Mesothelial cell of epicardium (in vitro differentiated cells): ENCODE results near the gene MEIS2. TPM values are rescaled to one million over a fixed set of nuclear protein-coding genes. Genes with fewer than 3 reads are reported as not detected.

Experiments used
- DNase-seq, 2 experiments: peaks; one replicate each; pipeline ENCODE4 v3.0.0; 2021; ENCODE audit warnings: low spot score in 2 of 2; ENCODE audit not compliant: unreplicated experiment in 2 of 2
- H3K27ac Mint-ChIP-seq: 2 replicates; pipeline ENCODE4 v1.8.0; 2021; ENCODE audit warnings: mixed read lengths
- H3K27me3 Mint-ChIP-seq: 2 replicates; pipeline ENCODE4 v1.8.0; 2021; ENCODE audit warnings: low read depth, mixed read lengths
- H3K36me3 Mint-ChIP-seq: 2 replicates; pipeline ENCODE4 v1.8.0; 2021; ENCODE audit warnings: mixed read lengths
- H3K4me1 Mint-ChIP-seq: 2 replicates; pipeline ENCODE4 v1.8.0; 2021; ENCODE audit warnings: mixed read lengths
- H3K4me3 Mint-ChIP-seq: 2 replicates; pipeline ENCODE4 v1.8.0; 2021; ENCODE audit warnings: mild to moderate bottlenecking, moderate library complexity, mixed read lengths
- H3K9me3 Mint-ChIP-seq: 2 replicates; pipeline ENCODE4 v1.8.0; 2021; ENCODE audit warnings: mixed read lengths
- total RNA-seq: library from RNA; stranded (reverse); gene quantifications from 3 replicates; pipeline ENCODE4 v1.2.1, GENCODE V29; 2021
- TF ChIP-seq, protein P1 (sequence below): fragments of 200-600 bp; sonication (generic); IDR thresholded peaks from one replicate; pipeline ENCODE4 v1.5.0; 2021; ENCODE audit warnings: antibody characterized with exemption; ENCODE audit not compliant: unreplicated experiment

MEIS2 gene
- total RNA-seq, 1 donor from 2014 or later, result 397 TPM

DNA sequence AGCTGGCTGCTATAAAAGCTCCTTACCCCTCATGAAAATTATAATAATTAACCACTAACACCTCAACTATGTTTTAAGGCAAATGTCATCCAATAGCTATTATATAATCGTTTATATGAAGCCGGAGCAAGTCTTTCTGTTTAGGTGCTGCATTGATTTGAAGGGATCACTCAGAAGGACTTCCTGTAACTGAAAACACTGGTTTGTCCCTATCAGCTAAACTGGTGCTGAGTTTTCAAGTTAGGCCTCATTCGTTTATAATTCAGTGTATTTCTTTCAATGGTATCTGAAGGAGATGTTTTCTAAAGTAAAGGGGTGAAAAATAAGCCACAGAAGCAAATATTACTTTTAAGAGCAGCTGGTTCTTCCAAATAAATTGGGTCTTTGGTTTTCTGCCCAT, 14.2 kb downstream of the MEIS2 start:
- Mint-ChIP-seq H3K36me3 (peaks cover 47% of the 10 kb centered on the region), H3K27ac (peak overlapping the region; percentile 75)

DNA sequence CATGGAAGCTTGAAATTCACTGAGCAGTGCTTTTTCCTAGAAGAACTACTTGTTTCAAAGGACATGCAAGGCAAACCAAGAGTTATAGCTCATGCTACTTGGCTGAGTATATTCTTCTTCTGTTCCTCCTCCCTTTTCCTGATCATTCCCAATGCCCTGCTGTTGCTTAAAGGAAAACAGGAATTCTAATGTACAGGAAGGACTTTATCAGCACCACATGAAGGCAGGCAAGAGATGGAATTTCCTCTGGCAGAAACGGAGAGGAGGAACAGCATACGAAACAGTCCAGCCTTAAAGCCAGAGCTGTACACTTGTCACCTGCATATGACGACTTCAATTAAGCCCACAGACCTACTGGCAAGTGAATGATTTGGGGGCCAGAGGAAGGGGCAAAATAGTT, 15.7 kb downstream of the MEIS2 start:
- H3K27me3 Mint-ChIP-seq, result no peaks in the 10 kb centered on the region
- peak overlapping the region; percentile 76 for H3K27ac Mint-ChIP-seq
- H3K4me1 Mint-ChIP-seq, result peaks cover 89% of the 10 kb centered on the region
- H3K9me3 Mint-ChIP-seq, result no peaks in the 10 kb centered on the region
- DNase-seq, result no peak
- peaks cover 43% of the 10 kb centered on the region for H3K36me3 Mint-ChIP-seq
- no peak overlapping the region for H3K4me3 Mint-ChIP-seq
- TF ChIP-seq, protein P1, sequence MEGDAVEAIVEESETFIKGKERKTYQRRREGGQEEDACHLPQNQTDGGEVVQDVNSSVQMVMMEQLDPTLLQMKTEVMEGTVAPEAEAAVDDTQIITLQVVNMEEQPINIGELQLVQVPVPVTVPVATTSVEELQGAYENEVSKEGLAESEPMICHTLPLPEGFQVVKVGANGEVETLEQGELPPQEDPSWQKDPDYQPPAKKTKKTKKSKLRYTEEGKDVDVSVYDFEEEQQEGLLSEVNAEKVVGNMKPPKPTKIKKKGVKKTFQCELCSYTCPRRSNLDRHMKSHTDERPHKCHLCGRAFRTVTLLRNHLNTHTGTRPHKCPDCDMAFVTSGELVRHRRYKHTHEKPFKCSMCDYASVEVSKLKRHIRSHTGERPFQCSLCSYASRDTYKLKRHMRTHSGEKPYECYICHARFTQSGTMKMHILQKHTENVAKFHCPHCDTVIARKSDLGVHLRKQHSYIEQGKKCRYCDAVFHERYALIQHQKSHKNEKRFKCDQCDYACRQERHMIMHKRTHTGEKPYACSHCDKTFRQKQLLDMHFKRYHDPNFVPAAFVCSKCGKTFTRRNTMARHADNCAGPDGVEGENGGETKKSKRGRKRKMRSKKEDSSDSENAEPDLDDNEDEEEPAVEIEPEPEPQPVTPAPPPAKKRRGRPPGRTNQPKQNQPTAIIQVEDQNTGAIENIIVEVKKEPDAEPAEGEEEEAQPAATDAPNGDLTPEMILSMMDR, result no peak

More for the DNA sequence above, 14.2 kb downstream of the MEIS2 start:
- Mint-ChIP-seq H3K27me3 (no peaks in the 10 kb centered on the region), H3K9me3 (no peaks in the 10 kb centered on the region), H3K4me3 (no peak overlapping the region), H3K4me1 (peaks cover 84% of the 10 kb centered on the region)
- TF ChIP-seq, protein P1, result no peak
- DNase-seq, result no peak

DNA sequence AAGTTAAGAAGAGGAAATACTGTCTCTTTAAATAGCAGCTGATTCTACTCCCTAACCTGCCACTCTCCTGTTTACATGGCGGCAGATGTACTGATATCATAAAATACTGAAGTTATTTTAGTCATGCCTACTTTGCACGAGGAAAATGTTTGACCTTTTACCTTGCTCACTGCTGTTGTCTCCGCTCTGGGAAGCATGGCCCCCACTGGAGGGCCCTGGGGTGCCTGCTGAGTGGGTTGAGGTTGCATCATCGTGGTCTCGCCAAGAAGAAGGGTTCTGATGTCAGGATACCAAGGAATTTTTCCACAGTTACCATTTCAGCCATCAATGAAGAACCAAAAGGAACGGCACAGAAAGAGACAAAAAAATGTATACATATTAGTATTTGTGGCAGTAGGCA, 16.7 kb downstream of the MEIS2 start:
- Mint-ChIP-seq H3K9me3 (no peaks in the 10 kb centered on the region), H3K4me3 (no peak overlapping the region), H3K27me3 (no peaks in the 10 kb centered on the region), H3K4me1 (peaks cover 90% of the 10 kb centered on the region), H3K36me3 (peaks cover 42% of the 10 kb centered on the region), H3K27ac (peak overlapping the region; percentile 87)
- DNase-seq, result no peak
- TF ChIP-seq, protein P1, result no peak

DNA sequence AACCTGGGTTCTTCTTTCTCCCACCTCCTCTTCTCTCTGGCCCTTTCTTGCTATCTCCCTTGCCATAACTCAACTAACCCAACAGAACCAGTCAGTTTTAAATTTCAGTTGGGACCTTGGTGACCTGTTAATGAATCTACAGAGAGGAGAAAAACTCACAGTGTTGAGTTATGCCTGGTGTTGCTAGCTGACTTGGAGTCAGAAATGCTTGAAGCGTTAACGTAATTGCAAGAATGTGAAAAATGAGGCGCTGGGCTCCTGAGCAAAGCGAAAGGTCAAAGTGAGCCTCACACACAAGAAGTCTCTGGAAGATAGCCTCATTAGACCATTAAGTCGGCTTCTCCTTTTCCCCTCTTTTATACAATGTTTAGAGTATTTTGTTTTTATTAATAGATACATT, 18.4 kb downstream of the MEIS2 start:
- Mint-ChIP-seq H3K9me3 (no peaks in the 10 kb centered on the region), H3K27me3 (no peaks in the 10 kb centered on the region), H3K4me1 (peaks cover 88% of the 10 kb centered on the region), H3K27ac (peak overlapping the region; percentile 96), H3K36me3 (peaks cover 38% of the 10 kb centered on the region), H3K4me3 (peak overlapping the region; percentile 30)
- DNase-seq, result no peak
- TF ChIP-seq, protein P1, result no peak

DNA sequence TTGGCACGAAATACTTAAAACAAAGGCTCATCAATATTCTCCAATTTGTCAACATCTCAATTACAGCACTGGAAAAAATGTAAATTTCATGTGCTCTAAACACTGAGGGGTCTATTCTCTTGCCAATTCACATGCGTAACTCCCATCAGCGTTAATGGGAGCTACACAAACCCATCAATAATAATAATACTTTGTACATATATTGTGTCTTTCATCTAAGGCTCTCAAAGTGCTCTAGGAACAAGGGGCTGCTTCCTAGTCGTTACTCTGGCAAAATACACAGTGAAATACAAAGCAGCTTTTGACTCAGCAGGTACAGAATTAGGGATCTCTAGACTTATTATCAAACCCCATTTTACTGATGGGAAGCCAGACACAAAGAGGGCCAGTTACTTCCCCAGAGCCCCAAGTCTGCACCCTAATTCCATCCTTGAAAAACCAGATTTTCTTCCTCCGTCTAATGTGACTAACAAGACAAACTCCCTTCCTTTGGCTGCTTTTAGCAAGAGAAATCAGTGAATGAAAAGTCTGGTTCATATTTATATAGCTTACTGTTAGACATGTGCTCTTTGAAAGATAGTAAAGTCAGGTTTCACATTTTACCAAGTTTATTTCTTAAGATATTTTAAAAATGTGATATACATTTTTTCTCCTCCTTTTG, 20.0 kb downstream of the MEIS2 start:
- Mint-ChIP-seq H3K36me3 (peaks cover 42% of the 10 kb centered on the region), H3K9me3 (no peaks in the 10 kb centered on the region), H3K27me3 (no peaks in the 10 kb centered on the region), H3K27ac (peak overlapping the region; percentile 91), H3K4me3 (peak overlapping the region; percentile 40), H3K4me1 (peaks cover 77% of the 10 kb centered on the region)
- no peak for DNase-seq
- TF ChIP-seq, protein P1, result no peak
